Right cardiac atrium (tissue), 5 donors: ENCODE measurements around the gene DLX2. TPM values are rescaled to one million over a fixed set of nuclear protein-coding genes. Genes with fewer than 3 reads are reported as not detected.
"Not testable (repeated sequence)": the region's sequence is repeated elsewhere in the genome, so short reads cannot be mapped to it uniquely, and the experiment has no call there.

ENCODE experiments used
- ATAC-seq, 2 donors: fragments of 200-7000 bp; cut with Tn5 transposase; one replicate each; pipeline versions ENCODE4 v1.8.0 to v1.9.1; 2020; ENCODE audit warnings: moderate library complexity in 2 of 2, mild to moderate bottlenecking in 1 of 2
- DNase-seq, 3 donors: peaks; one replicate each; pipeline ENCODE4 v3.0.0-alpha.2; 2020
- H3K27ac ChIP-seq: one replicate; pipeline ENCODE4 v1.5.1; 2013; ENCODE audit warnings: mild to moderate bottlenecking, low read length, control low read depth, moderate library complexity
- H3K27me3 ChIP-seq: one replicate; pipeline ENCODE4 v1.6.1; 2013; ENCODE audit not compliant: control insufficient read depth, insufficient read depth
- H3K4me1 ChIP-seq: one replicate; pipeline ENCODE4 v1.6.1; 2013; ENCODE audit warnings: low read length; ENCODE audit not compliant: control insufficient read depth, insufficient read depth
- H3K4me3 ChIP-seq: one replicate; pipeline ENCODE4 v1.5.1; 2013; ENCODE audit warnings: low read length, control low read depth
- H3K9me3 ChIP-seq: one replicate; pipeline ENCODE4 v1.6.1; 2013; ENCODE audit warnings: low read length; ENCODE audit not compliant: control insufficient read depth
- WGBS: extraction: QIAGEN DNeasy Blood & Tissue Kit; methylation state at CpG from one replicate; pipeline ENCODE4 v1.1.7; 2013; 5-methylcytosine and 5-hydroxymethylcytosine counted together
- intact Hi-C, 4 donors: fragments of 100-400 bp; cut with DNase I; formaldehyde crosslinking; loops; one replicate each; pipeline versions ENCODE4 v1.11.0 to v1.14.0; 2022 to 2023
- long read RNA-seq, 4 donors: library from polyadenylated mRNA; unstranded; transcript quantifications; one replicate each; pipeline ENCODE4 v2.0.0, GENCODE V29; 2020 to 2021
- polyA plus RNA-seq: library from polyadenylated mRNA; stranded (reverse); fragments of 200-250 nt; gene quantifications from one replicate; pipeline ENCODE4 v1.2.3, GENCODE V29; 2013
- total RNA-seq, 4 donors: library from RNA; stranded (reverse); fragmentation: NEBNext Ultra II Directional; extraction: Animal tissue kit (Norgen Biotek cat#: 25700); gene quantifications; one replicate each; pipeline ENCODE4 v1.2.1, GENCODE V29; 2021
- donor health status: healthy with polysubstance abuse.
- donor health status: DM: no; HTN: yes; CAD: no.
- donor health status: DM: no; HTN: no; CAD: no.
- donor health status: DM: no; HTN: yes; CAD: no; lungs with severe emphysema.
- donor health status: DM: yes; HTN: yes; CAD: no.

The DLX2 gene
- not detected for total RNA-seq
- not detected for polyA plus RNA-seq
- long read RNA-seq, donor 1, partial matches to known transcripts, result 0 of 1 reads
- long read RNA-seq, donor 1, other reads (novel, unspliced or antisense), result 1 of 1 reads
- long read RNA-seq, donor 2, result 0 reads
- long read RNA-seq, donor 3, result 0 reads
- long read RNA-seq, donor 4, result 0 reads

DNA sequence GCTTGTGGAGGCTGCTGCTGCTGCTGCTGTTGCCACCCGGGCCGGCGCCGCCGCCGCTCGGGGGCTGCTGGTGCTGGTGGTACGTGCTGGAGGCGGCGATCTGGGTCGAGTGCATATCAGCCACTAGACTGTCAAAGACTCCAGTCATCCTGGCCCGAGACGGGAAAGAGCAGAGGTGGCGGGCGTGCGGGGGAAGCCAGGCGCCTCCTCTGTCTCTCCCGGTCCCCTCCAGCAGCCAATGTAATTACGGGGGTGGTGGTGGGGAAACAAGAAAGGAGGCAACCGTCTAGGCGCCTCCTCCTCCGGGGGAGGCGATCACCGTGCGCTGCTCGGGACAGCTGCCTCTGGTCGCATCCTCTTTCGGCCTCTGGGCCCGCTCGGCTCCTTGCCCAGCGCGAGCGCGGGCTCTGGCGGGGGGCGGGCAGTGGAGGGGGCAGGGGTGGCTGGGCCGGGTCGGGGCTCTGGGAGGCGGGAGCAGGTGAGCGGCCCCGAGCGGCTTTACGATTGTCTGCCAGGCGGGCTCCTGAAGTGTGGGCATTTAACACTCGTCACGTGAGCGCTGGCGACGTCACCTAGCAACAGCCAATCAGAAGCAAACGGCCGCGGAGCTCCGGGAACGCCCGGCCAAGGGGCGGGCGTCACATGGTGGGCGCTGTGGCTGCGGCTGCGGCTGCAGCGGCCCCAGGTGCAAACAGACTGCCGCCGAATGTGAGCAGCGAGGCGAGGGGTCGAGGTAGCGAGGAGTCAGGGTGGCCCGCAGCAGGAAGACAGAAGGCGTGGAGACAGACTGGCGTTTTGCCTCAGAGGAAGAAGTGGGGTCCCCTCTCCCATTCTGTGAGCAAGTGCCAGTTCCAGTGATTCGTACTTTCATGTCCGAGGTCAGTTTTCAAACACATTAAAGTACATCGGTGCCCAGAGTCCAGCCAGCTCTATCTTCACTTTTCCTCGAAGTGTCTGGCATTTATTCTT is at the start of gene DLX2:
TSS of gene DLX2 (minus strand) at position 510 of the 969 bp plus-strand sequence. CDS start at position 148, 362 bp downstream.
- peaks cover 12% of the 10 kb centered on the region for H3K4me1 ChIP-seq
- H3K9me3 ChIP-seq, result no peaks in the 10 kb centered on the region
- intact Hi-C loops, result loop anchor here in 3 of 4 donors (5.0 to 10.0 kb wide), 3 partner anchors 290 to 508 kb away; no protein-coding TSS in a partner anchor
- peak; percentile 64 to 75 for ATAC-seq
- H3K27ac ChIP-seq, result no peak within 1 kb of the TSS
- peak; percentile 75 to 90 (median 84) for DNase-seq
- H3K27me3 ChIP-seq, result no peaks in the 10 kb centered on the region
- WGBS, result 1% methylated on average over 74 of the region's 74 CpGs
- peak within 1 kb of the TSS; percentile 53 for H3K4me3 ChIP-seq

- no peak overlapping the region for H3K4me3 ChIP-seq
- 79% methylated on average over 11 of the region's 11 CpGs for WGBS
- H3K4me1 ChIP-seq, result no peaks in the 10 kb centered on the region
- H3K9me3 ChIP-seq, result no peaks in the 10 kb centered on the region
- intact Hi-C loops, result no loop called here
- H3K27me3 ChIP-seq, result no peaks in the 10 kb centered on the region
- DNase-seq (no peak), ATAC-seq (no peak)
- no peak overlapping the region for H3K27ac ChIP-seq
Measured at GRCh38 chr2:172147944-172148650, 45.4 kb upstream of the DLX2 start.

DNA sequence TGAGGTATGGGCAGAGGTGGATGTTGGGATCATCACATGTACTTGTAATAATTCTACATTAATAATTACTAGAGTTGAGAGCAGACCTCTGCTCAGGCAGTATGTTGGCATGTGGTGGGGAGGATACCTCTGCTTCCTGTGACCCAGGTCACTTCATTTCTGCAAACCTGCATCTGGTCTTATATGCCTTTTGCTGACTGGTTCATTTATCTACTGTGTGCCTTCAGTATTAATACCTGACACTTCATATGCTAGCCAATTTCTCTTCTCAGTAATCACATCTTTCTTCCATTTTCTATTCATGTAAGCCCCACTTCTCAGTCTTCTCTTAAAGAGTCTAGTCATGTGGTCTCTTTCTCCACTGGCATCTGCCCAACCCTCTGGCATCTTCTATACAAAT is 41.1 kb upstream of the DLX2 start:
- Histone ChIP-seq H3K27ac (no peak overlapping the region), H3K4me1 (no peaks in the 10 kb centered on the region), H3K9me3 (no peaks in the 10 kb centered on the region), H3K27me3 (no peaks in the 10 kb centered on the region), H3K4me3 (no peak overlapping the region)
- DNase-seq (no peak), ATAC-seq (no peak)
- intact Hi-C loops, result no loop called here

- intact Hi-C loops, H3K4me1 ChIP-seq, H3K27me3 ChIP-seq, ATAC-seq, H3K27ac ChIP-seq, DNase-seq, H3K9me3 ChIP-seq, H3K4me3 ChIP-seq: not testable (repeated sequence)
- 88% methylated on average over 1 of the region's 1 CpG for WGBS
Measured at GRCh38 chr2:172138727-172139126, 36.0 kb upstream of the DLX2 start.

- no peaks in the 10 kb centered on the region for H3K4me1 ChIP-seq
- intact Hi-C loops, result no loop called here
- H3K27me3 ChIP-seq, result no peaks in the 10 kb centered on the region
- DNase-seq, result no peak
- WGBS, result 90% methylated on average over 2 of the region's 2 CpGs
- no peaks in the 10 kb centered on the region for H3K9me3 ChIP-seq
- no peak for ATAC-seq
- no peak overlapping the region for H3K27ac ChIP-seq
- H3K4me3 ChIP-seq, result no peak overlapping the region
Measured at GRCh38 chr2:172137943-172138342, 35.2 kb upstream of the DLX2 start.

DNA sequence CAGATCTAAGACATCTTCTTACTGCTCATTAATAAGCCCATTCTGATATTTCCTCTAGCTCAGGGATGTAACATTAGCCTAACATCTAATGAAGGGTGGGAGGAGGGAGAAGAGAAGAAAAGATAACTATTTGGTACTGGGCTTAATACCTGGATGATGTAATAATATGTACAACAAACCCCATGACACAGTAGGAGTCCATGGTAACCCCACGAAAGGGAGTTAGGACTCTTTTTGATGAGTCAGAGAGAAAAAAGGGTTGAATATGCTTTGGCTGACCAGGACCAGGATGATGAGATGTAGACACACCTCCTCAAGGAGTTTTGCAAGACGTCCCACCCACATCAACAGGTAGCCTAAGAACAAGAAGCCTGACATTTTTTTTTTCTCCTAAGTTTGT is 34.4 kb upstream of the DLX2 start:
- 68% methylated on average over 2 of the region's 2 CpGs for WGBS
- Histone ChIP-seq H3K4me1 (no peaks in the 10 kb centered on the region), H3K27me3 (no peaks in the 10 kb centered on the region), H3K27ac (no peak overlapping the region), H3K4me3 (no peak overlapping the region), H3K9me3 (no peaks in the 10 kb centered on the region)
- intact Hi-C loops, result no loop called here
- no peak for DNase-seq
- no peak for ATAC-seq

DNA sequence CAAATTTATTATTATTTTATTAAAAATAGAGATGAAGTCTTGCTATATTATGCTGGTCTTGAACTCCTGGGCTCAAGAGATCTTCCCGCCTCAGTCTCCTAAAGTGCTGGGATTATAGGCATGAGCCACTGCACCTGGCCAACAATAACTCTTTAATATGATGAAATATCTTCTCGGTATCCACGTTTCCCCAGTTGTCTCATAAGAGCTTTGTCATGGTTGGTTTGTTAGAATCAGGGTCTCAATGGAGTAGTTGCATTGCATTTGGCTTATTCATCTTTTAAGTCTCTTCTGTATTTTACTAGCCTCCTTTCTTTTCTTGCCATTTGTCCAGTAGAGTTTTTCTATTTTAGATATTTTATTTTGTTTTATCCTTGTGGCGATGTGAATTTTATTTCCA is 32.7 kb upstream of the DLX2 start:
- intact Hi-C loops, result no loop called here
- WGBS, result 90% methylated on average over 4 of the region's 4 CpGs

DNA sequence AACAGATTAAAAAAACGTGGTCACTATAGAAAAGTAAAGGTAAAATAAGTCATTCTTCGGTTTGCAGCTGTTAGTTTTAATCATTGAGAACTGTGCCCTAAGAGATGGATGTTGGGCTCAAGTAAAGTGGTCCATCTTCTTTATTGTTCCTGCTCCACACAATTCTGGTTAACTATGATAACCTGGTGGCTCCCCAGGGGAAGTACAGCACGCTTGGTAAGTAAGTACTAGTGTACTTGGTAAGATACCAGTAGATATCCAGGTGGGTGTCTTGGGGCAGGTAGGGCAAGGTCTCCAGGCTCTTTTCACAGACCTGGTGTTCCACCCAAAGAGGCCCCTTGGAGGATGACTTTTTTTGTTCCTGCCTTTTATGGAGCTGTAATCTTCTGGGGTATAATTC is 31.6 kb upstream of the DLX2 start:
- no peak for DNase-seq
- Histone ChIP-seq H3K4me3 (no peak overlapping the region), H3K9me3 (no peaks in the 10 kb centered on the region), H3K27me3 (no peaks in the 10 kb centered on the region), H3K27ac (no peak overlapping the region), H3K4me1 (no peaks in the 10 kb centered on the region)
- WGBS, result 60% methylated on average over 3 of the region's 3 CpGs
- no peak for ATAC-seq
- intact Hi-C loops, result no loop called here

More for the DNA sequence above, 32.7 kb upstream of the DLX2 start:
- Histone ChIP-seq H3K4me3 (no peak overlapping the region), H3K9me3 (no peaks in the 10 kb centered on the region), H3K4me1 (no peaks in the 10 kb centered on the region), H3K27ac (no peak overlapping the region), H3K27me3 (no peaks in the 10 kb centered on the region)
- ATAC-seq (no peak), DNase-seq (no peak)

GRCh38 chr2:172131713-172132555 is 29.2 kb upstream of the DLX2 start:
- no peak for DNase-seq
- Histone ChIP-seq H3K27me3 (no peaks in the 10 kb centered on the region), H3K9me3 (no peaks in the 10 kb centered on the region), H3K4me3 (no peak overlapping the region), H3K4me1 (no peaks in the 10 kb centered on the region), H3K27ac (no peak overlapping the region)
- intact Hi-C loops, result no loop called here
- WGBS, result 77% methylated on average over 5 of the region's 5 CpGs
- ATAC-seq, result no peak

GRCh38 chr2:172129404-172129803 is 26.7 kb upstream of the DLX2 start:
- H3K27ac ChIP-seq, result no peak overlapping the region
- H3K27me3 ChIP-seq, result no peaks in the 10 kb centered on the region
- no peaks in the 10 kb centered on the region for H3K9me3 ChIP-seq
- no peak overlapping the region for H3K4me3 ChIP-seq
- ATAC-seq, result no peak
- intact Hi-C loops, result no loop called here
- no peak for DNase-seq
- H3K4me1 ChIP-seq, result no peaks in the 10 kb centered on the region
